Breast epithelium (tissue), 3 donors: ENCODE data around the gene PEX13.

ENCODE experiments used
- POLR2A ChIP-seq: fragments of 450-650 bp; IDR thresholded peaks from one replicate; pipeline ENCODE4 v1.6.1; 2016; ENCODE audit warnings: antibody characterized with exemption, mild to moderate bottlenecking, moderate library complexity
- POLR2AphosphoS5 ChIP-seq, 3 donors: sonication (generic); formaldehyde crosslinking; IDR thresholded peaks; one replicate each; pipeline ENCODE4 v1.6.1; 2017; ENCODE audit warnings: antibody characterized with exemption in 3 of 3

DNA sequence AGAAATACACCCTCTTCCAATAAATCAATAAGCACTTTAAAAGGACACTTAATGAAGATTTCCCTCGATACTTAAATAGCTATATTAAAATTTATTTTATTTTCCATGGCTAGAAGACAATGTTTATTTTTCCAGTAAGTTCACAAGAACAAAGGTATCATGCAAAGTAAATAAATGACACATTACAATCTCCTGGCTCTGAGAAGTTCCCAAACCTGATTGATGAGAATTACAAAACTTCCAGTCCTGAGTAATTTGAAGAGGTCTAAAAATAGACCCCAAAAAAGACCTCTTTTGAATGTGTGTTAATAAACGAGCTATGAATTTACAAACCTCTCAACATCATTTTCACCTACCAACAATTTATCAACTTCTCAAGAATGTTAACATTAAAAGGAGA is 1.5 kb upstream of the PEX13 start:
- TF ChIP-seq POLR2A = no peak
- no peak for TF ChIP-seq POLR2AphosphoS5 (IDR thresholded peaks at IDR 0.05)
